Muscle of leg (tissue), 11 donors: ENCODE data around the gene RNF169. TPM values are rescaled to one million over a fixed set of nuclear protein-coding genes. Genes with fewer than 3 reads are reported as not detected.
"Not testable (repeated sequence)": the region's sequence is repeated elsewhere in the genome, so short reads cannot be mapped to it uniquely, and the experiment has no call there.

Experiments used
- DNase-seq: peaks from one replicate; pipeline ENCODE4 v3.0.0; 2013
- H3K27ac ChIP-seq: one replicate; pipeline ENCODE4 v1.5.1; 2013; ENCODE audit warnings: mild to moderate bottlenecking, low read length, control low read depth
- H3K27me3 ChIP-seq: one replicate; pipeline ENCODE4 v1.6.1; 2013; ENCODE audit warnings: low read length; ENCODE audit not compliant: control insufficient read depth, insufficient read depth
- H3K36me3 ChIP-seq: one replicate; pipeline ENCODE4 v1.6.1; 2013; ENCODE audit warnings: low read length; ENCODE audit not compliant: control insufficient read depth, insufficient read depth
- H3K4me1 ChIP-seq: one replicate; pipeline ENCODE4 v1.6.1; 2013; ENCODE audit warnings: low read length; ENCODE audit not compliant: control insufficient read depth, insufficient read depth
- H3K4me3 ChIP-seq: one replicate; pipeline ENCODE4 v1.5.1; 2013; ENCODE audit warnings: low read length, control low read depth
- H3K9me3 ChIP-seq: replicated peaks from 2 replicates; pipeline ENCODE4 v1.6.1; 2013; ENCODE audit warnings: low read depth, low read length; ENCODE audit not compliant: control insufficient read depth
- WGBS: methylation state at CpG from one replicate; pipeline ENCODE4 v1.1.5; 2013; ENCODE audit warnings: missing lambda C conversion rate; ENCODE audit not compliant: insufficient coverage; 5-methylcytosine and 5-hydroxymethylcytosine counted together
- polyA plus RNA-seq, 8 donors: library from polyadenylated mRNA; unstranded; fragments of 120-200 nt; gene quantifications; one replicate each; pipeline versions ENCODE4 v1.2.1 to v1.2.3, GENCODE V29; 2013; ENCODE audit warnings: inconsistent platforms in 1 of 8, low replicate concordance in 1 of 8; ENCODE audit not compliant: insufficient read length in 8 of 8, insufficient read depth in 1 of 8
- total RNA-seq: library from RNA; stranded (reverse); fragments of 120-200 nt; gene quantifications from one replicate; pipeline ENCODE4 v1.2.4, GENCODE V29; 2013

RNF169 gene
- total and polyA plus RNA-seq, 9 donors: 7.4 to 15.3 (median 11.7) TPM

GRCh38 chr11:74818283-74818946 lies 69.8 kb downstream of the RNF169 start:
- H3K36me3 ChIP-seq: peaks cover 23% of the 10 kb centered on the region
- no peak overlapping the region for H3K4me3 ChIP-seq
- no CpG with 5 or more reads among the region's 3 CpGs for WGBS
- no peak overlapping the region for H3K27ac ChIP-seq
- H3K27me3 ChIP-seq: no peaks in the 10 kb centered on the region
- no peak for DNase-seq
- H3K4me1 ChIP-seq: peaks cover 3% of the 10 kb centered on the region
- H3K9me3 ChIP-seq: peaks cover 2% of the 10 kb centered on the region

GRCh38 chr11:74819400-74819799 lies 70.8 kb downstream of the RNF169 start:
- DNase-seq: no peak
- no peak overlapping the region for H3K27ac ChIP-seq
- peaks cover 24% of the 10 kb centered on the region for H3K36me3 ChIP-seq
- H3K4me1 ChIP-seq: peaks cover 3% of the 10 kb centered on the region
- no CpG with 5 or more reads among the region's 1 CpG for WGBS
- no peak overlapping the region for H3K4me3 ChIP-seq
- no peaks in the 10 kb centered on the region for H3K27me3 ChIP-seq
- H3K9me3 ChIP-seq: peaks cover 12% of the 10 kb centered on the region

GRCh38 chr11:74820763-74821162 lies 72.1 kb downstream of the RNF169 start:
- Histone ChIP-seq H3K36me3 (peaks cover 24% of the 10 kb centered on the region), H3K4me1 (peaks cover 3% of the 10 kb centered on the region), H3K27ac (no peak overlapping the region), H3K4me3 (no peak overlapping the region), H3K9me3 (peaks cover 23% of the 10 kb centered on the region), H3K27me3 (no peaks in the 10 kb centered on the region)
- WGBS: no CpG with 5 or more reads among the region's 1 CpG
- no peak for DNase-seq

GRCh38 chr11:74822170-74822569 lies 73.5 kb downstream of the RNF169 start:
- Histone ChIP-seq H3K27ac (peak overlapping the region; percentile 2), H3K4me1 (peaks cover 3% of the 10 kb centered on the region), H3K27me3 (no peaks in the 10 kb centered on the region), H3K9me3 (peaks cover 35% of the 10 kb centered on the region), H3K36me3 (peaks cover 32% of the 10 kb centered on the region), H3K4me3 (no peak overlapping the region)
- 85% methylated on average over 5 of the region's 5 CpGs for WGBS
- peak; percentile 62 for DNase-seq

GRCh38 chr11:74824285-74824982 lies 75.8 kb downstream of the RNF169 start:
- no peak overlapping the region for H3K27ac ChIP-seq
- H3K27me3 ChIP-seq: no peaks in the 10 kb centered on the region
- no CpG with 5 or more reads among the region's 1 CpG for WGBS
- no peak overlapping the region for H3K4me3 ChIP-seq
- no peak for DNase-seq
- peaks cover 39% of the 10 kb centered on the region for H3K9me3 ChIP-seq
- H3K36me3 ChIP-seq: peaks cover 25% of the 10 kb centered on the region
- H3K4me1 ChIP-seq: peaks cover 3% of the 10 kb centered on the region

GRCh38 chr11:74825596-74825995 lies 76.9 kb downstream of the RNF169 start:
- not testable (repeated sequence) for H3K27me3 ChIP-seq, H3K27ac ChIP-seq, H3K4me3 ChIP-seq, DNase-seq, H3K4me1 ChIP-seq
- peaks cover 22% of the 10 kb centered on the region for H3K36me3 ChIP-seq
- H3K9me3 ChIP-seq: peaks cover 39% of the 10 kb centered on the region
- WGBS: no CpG with 5 or more reads among the region's 2 CpGs

- Histone ChIP-seq H3K36me3 (peaks cover 19% of the 10 kb centered on the region), H3K4me3 (no peak overlapping the region), H3K27me3 (no peaks in the 10 kb centered on the region), H3K9me3 (peaks cover 39% of the 10 kb centered on the region), H3K4me1 (peaks cover 2% of the 10 kb centered on the region), H3K27ac (no peak overlapping the region)
- 100% methylated on average over 2 of the region's 4 CpGs for WGBS
- DNase-seq: no peak
These were observed 78.3 kb downstream of the RNF169 start for GRCh38 chr11:74826901-74827300.

GRCh38 chr11:74837191-74837590 lies 88.5 kb downstream of the RNF169 start:
- Histone ChIP-seq H3K9me3 (no peaks in the 10 kb centered on the region), H3K4me3 (no peak overlapping the region), H3K4me1 (no peaks in the 10 kb centered on the region), H3K27ac (no peak overlapping the region), H3K27me3 (no peaks in the 10 kb centered on the region), H3K36me3 (peaks cover 48% of the 10 kb centered on the region)
- no CpG with 5 or more reads among the region's 1 CpG for WGBS
- no peak for DNase-seq

- no peaks in the 10 kb centered on the region for H3K4me1 ChIP-seq
- no CpG with 5 or more reads among the region's 1 CpG for WGBS
- no peak overlapping the region for H3K27ac ChIP-seq
- H3K4me3 ChIP-seq: no peak overlapping the region
- no peak for DNase-seq
- H3K36me3 ChIP-seq: peaks cover 56% of the 10 kb centered on the region
- no peaks in the 10 kb centered on the region for H3K9me3 ChIP-seq
- H3K27me3 ChIP-seq: no peaks in the 10 kb centered on the region
These were observed 89.5 kb downstream of the RNF169 start for GRCh38 chr11:74838188-74838587.

GRCh38 chr11:74839446-74839845 lies 90.8 kb downstream of the RNF169 start:
- WGBS: no CpG with 5 or more reads among the region's 1 CpG
- no peaks in the 10 kb centered on the region for H3K9me3 ChIP-seq
- peaks cover 69% of the 10 kb centered on the region for H3K36me3 ChIP-seq

More at GRCh38 chr11:74839446-74839845, 90.8 kb downstream of the RNF169 start:
- H3K27me3 ChIP-seq: no peaks in the 10 kb centered on the region
- no peaks in the 10 kb centered on the region for H3K4me1 ChIP-seq
- no peak overlapping the region for H3K27ac ChIP-seq
- no peak for DNase-seq
- H3K4me3 ChIP-seq: no peak overlapping the region
